ENCODE data around the gene RABEP2. TPM values are rescaled to one million over a fixed set of nuclear protein-coding genes. Genes with fewer than 3 reads are reported as not detected.

RABEP2 gene
- total RNA-seq: 39.3 TPM

GRCh38 chr16:28924762-28925385 lies at the start of gene RABEP2:
Gene RABEP2, minus strand, starts transcription at chr16:28925238. Its CDS starts 75 bp downstream, at chr16:28925163.

GRCh38 chr16:28974437-28975157 lies 49.6 kb upstream of the RABEP2 start, which contains the start of gene SPNS1:
Gene SPNS1, plus strand, starts transcription at chr16:28974778. Its CDS starts 374 bp downstream, at chr16:28975152.

GRCh38 chr16:28950648-28951409 lies 25.8 kb upstream of the RABEP2 start, which contains the start of gene NFATC2IP:
Gene NFATC2IP, plus strand, starts transcription at chr16:28950937. Its CDS starts 75 bp downstream, at chr16:28951012.

GRCh38 chr16:28931801-28932225 lies 6.8 kb upstream of the RABEP2 start, which contains the start of gene CD19:
Gene CD19, plus strand, starts transcription at chr16:28931971. Its CDS starts 30 bp downstream, at chr16:28932001.

GRCh38 chr16:28878083-28878926 lies 46.7 kb downstream of the RABEP2 start, which contains the start of gene ATP2A1:
Gene ATP2A1, plus strand, starts transcription at chr16:28878488. Its CDS starts 184 bp downstream, at chr16:28878672.

Small RNAs within 50 kb of the gene (small RNA-seq; reads per million reads assigned to genes)
- gene RF00416 (ENCODE audit: low replicate concordance): not detected

Other genes with a start within 250 kb of the RABEP2 start
- gene EIF3C, start 213.8 kb downstream of the RABEP2 start, total RNA-seq: 279 TPM
- gene NPIPB9, start 173.5 kb downstream of the RABEP2 start, total RNA-seq: 2.9 TPM
- gene ATXN2L, start 102.2 kb downstream of the RABEP2 start, total RNA-seq: 57.9 TPM
- 134 TPM for gene TUFM, start 78.9 kb downstream of the RABEP2 start, total RNA-seq
- gene SH2B1, start 61.4 kb downstream of the RABEP2 start, total RNA-seq: 35.4 TPM
- gene ATP2A1, start 46.8 kb downstream of the RABEP2 start, total RNA-seq: 157 TPM
- 1.6 TPM for gene CD19, start 6.7 kb upstream of the RABEP2 start, total RNA-seq
- gene NFATC2IP, start 25.7 kb upstream of the RABEP2 start, total RNA-seq: 27.7 TPM
- 45.5 TPM for gene SPNS1, start 49.5 kb upstream of the RABEP2 start, total RNA-seq
- 5.4 TPM for gene LAT, start 59.8 kb upstream of the RABEP2 start, total RNA-seq

All from metanephros (tissue), 2 donors.